Hepatocyte (in vitro differentiated cells): ENCODE measurements around the gene IGDCC3. TPM values are rescaled to one million over a fixed set of nuclear protein-coding genes. Genes with fewer than 3 reads are reported as not detected.

ENCODE experiments used
- DNase-seq: peaks from one replicate; pipeline ENCODE4 v3.0.0-alpha.2; 2016; ENCODE audit warnings: low spot score
- H2AFZ ChIP-seq: fragments of 200-600 bp; sonication (generic); 2 replicates; pipeline ENCODE4 v1.6.0; 2016; ENCODE audit warnings: antibody characterized with exemption, mild to moderate bottlenecking
- H3K27ac ChIP-seq: fragments of 200-600 bp; sonication (generic); 2 replicates; pipeline ENCODE4 v1.5.1; 2016; ENCODE audit warnings: mild to moderate bottlenecking
- H3K27me3 ChIP-seq: fragments of 200-600 bp; sonication (generic); 2 replicates; pipeline ENCODE4 v1.6.1; 2016
- H3K36me3 ChIP-seq: fragments of 200-600 bp; sonication (generic); replicated peaks from 2 replicates; pipeline ENCODE4 v1.5.1; 2016; ENCODE audit warnings: low read depth; ENCODE audit not compliant: insufficient read depth
- H3K4me1 ChIP-seq: fragments of 200-600 bp; sonication (generic); 2 replicates; pipeline ENCODE4 v1.5.1; 2016; ENCODE audit warnings: mild to moderate bottlenecking, moderate library complexity; ENCODE audit not compliant: insufficient read depth
- H3K4me2 ChIP-seq: fragments of 200-600 bp; sonication (generic); 2 replicates; pipeline ENCODE4 v1.6.0; 2016
- H3K4me3 ChIP-seq: fragments of 200-600 bp; sonication (generic); 2 replicates; pipeline ENCODE4 v1.5.1; 2016; ENCODE audit warnings: mild to moderate bottlenecking
- H3K79me2 ChIP-seq: fragments of 200-600 bp; sonication (generic); 2 replicates; pipeline ENCODE4 v1.6.0; 2017; ENCODE audit warnings: mild to moderate bottlenecking
- H3K9me2 ChIP-seq: fragments of 200-600 bp; sonication (generic); replicated peaks from 2 replicates; pipeline ENCODE4 v1.6.0; 2017; ENCODE audit warnings: mild to moderate bottlenecking; ENCODE audit not compliant: insufficient read depth
- H3K9me3 ChIP-seq: fragments of 200-600 bp; sonication (generic); 2 replicates; pipeline ENCODE4 v1.5.1; 2016; ENCODE audit warnings: low read depth, mild to moderate bottlenecking
- H4K20me1 ChIP-seq: fragments of 200-600 bp; sonication (generic); 2 replicates; pipeline ENCODE4 v1.6.0; 2016; ENCODE audit warnings: mild to moderate bottlenecking; ENCODE audit not compliant: insufficient read depth, poor library complexity, severe bottlenecking
- EZH2 ChIP-seq: fragments of 200-600 bp; sonication (generic); IDR thresholded peaks from 2 replicates; pipeline ENCODE4 v1.6.1; 2016; ENCODE audit warnings: antibody characterized with exemption, mild to moderate bottlenecking, borderline replicate concordance
- EZH2phosphoT487 ChIP-seq: fragments of 200-600 bp; sonication (generic); IDR thresholded peaks from one replicate; pipeline ENCODE4 v1.6.1; 2018; ENCODE audit warnings: antibody characterized with exemption, mild to moderate bottlenecking, low read depth, moderate library complexity; ENCODE audit not compliant: unreplicated experiment, severe bottlenecking
- WGBS: methylation state at CpG from one replicate; pipeline ENCODE4 v1.1.6; 2016; ENCODE audit warnings: low lambda C conversion rate; ENCODE audit errors: missing lambda C conversion rate; 5-methylcytosine and 5-hydroxymethylcytosine counted together
- polyA plus RNA-seq: library from polyadenylated mRNA; unstranded; fragments of >200 nt; fragmentation: Nextera tagmentation; extraction: Ambion mirVana; gene quantifications from 2 replicates; pipeline ENCODE4 v1.2.1, GENCODE V29; 2016
- total RNA-seq: library from RNA; depleted of rRNA; stranded (reverse); fragments of >200 nt; gene quantifications from 2 replicates; pipeline ENCODE4 v1.2.3, GENCODE V29; 2014
- TF ChIP-seq, protein P1 (sequence below): fragments of 200-600 bp; sonication (generic); IDR thresholded peaks from 2 replicates; pipeline ENCODE4 v1.5.1; 2016; ENCODE audit warnings: antibody characterized with exemption, mild to moderate bottlenecking; ENCODE audit not compliant: poor library complexity

The IGDCC3 gene
- total and polyA plus RNA-seq, 2 experiments from 2014 or later = 8.1 to 14.8 TPM

DNA sequence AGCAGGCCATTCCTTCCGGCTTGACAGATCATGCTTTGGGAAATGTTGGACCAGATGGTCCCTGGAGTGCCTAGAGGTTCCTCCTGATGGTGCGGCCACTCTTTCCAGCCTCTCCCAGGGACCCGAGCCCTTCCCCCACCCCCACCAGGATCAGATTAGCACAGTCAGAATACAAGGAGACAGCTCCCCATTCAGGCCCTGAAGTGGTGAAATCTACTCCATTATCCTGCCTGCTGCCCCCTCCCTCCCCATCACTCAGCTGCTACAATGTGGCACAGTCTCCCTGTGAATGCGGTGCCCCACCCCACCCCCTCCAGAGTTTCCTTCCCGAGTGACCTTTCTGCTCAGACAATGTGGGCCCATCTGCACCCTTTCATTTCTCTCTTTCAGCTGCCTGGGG, 43.9 kb downstream of the IGDCC3 start:
- WGBS = 74% methylated on average over 4 of the region's 5 CpGs
- no peaks in the 10 kb centered on the region for H3K36me3 ChIP-seq
- no peak overlapping the region for H3K27ac ChIP-seq
- no peaks in the 10 kb centered on the region for H3K9me3 ChIP-seq
- no peak overlapping the region for H3K4me3 ChIP-seq
- H4K20me1 ChIP-seq = no peaks in the 10 kb centered on the region
- H3K27me3 ChIP-seq = no peaks in the 10 kb centered on the region
- no peak for DNase-seq
- no peaks in the 10 kb centered on the region for H3K9me2 ChIP-seq
- no peaks in the 10 kb centered on the region for H3K79me2 ChIP-seq
- no peak overlapping the region for H2AFZ ChIP-seq
- H3K4me2 ChIP-seq = no peak overlapping the region
- TF ChIP-seq, protein P1, sequence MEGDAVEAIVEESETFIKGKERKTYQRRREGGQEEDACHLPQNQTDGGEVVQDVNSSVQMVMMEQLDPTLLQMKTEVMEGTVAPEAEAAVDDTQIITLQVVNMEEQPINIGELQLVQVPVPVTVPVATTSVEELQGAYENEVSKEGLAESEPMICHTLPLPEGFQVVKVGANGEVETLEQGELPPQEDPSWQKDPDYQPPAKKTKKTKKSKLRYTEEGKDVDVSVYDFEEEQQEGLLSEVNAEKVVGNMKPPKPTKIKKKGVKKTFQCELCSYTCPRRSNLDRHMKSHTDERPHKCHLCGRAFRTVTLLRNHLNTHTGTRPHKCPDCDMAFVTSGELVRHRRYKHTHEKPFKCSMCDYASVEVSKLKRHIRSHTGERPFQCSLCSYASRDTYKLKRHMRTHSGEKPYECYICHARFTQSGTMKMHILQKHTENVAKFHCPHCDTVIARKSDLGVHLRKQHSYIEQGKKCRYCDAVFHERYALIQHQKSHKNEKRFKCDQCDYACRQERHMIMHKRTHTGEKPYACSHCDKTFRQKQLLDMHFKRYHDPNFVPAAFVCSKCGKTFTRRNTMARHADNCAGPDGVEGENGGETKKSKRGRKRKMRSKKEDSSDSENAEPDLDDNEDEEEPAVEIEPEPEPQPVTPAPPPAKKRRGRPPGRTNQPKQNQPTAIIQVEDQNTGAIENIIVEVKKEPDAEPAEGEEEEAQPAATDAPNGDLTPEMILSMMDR = no peak
- no peak for TF ChIP-seq EZH2phosphoT487
- H3K4me1 ChIP-seq = no peaks in the 10 kb centered on the region

DNA sequence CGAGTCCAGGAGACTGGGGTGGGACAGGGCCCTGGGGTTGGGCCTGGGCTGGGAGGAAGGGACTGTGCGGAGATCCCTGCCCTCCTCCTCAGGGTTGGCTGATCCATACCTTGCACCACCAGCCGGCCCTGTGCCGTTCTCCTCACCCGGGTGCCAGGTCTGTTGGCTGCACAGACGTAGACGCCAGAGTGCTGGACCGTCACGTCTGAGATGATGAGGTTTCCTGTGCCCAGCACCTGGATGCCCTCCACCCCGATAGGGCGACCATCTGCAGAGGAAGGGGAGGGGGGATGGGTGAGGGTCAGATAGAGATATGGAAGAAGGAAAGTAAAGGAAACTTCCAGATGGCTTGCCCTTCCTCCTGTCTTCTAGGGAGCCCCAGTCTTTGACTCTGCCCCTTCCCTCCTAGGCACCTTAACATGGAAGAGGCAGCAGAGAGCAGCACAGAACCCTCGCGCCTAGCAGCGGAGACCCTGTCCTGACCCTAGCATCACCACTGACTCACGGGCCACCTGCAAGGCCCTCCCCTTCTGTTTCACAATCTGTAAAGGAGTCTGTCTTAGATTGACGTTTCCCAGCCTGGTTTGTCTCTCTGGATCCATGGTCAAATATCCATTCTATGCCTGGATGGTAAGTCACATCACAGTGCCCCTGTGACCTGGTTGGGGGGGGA, 44.5 kb downstream of the IGDCC3 start:
- no peak overlapping the region for H3K4me2 ChIP-seq
- DNase-seq = no peak
- no peak overlapping the region for H3K4me3 ChIP-seq
- no peaks in the 10 kb centered on the region for H3K9me2 ChIP-seq
- H3K27ac ChIP-seq = no peak overlapping the region
- no peaks in the 10 kb centered on the region for H3K27me3 ChIP-seq
- H3K4me1 ChIP-seq = no peaks in the 10 kb centered on the region
- no peaks in the 10 kb centered on the region for H3K9me3 ChIP-seq
- 93% methylated on average over 16 of the region's 16 CpGs for WGBS
- no peak for TF ChIP-seq EZH2phosphoT487
- TF ChIP-seq, protein P1 = no peak
- TF ChIP-seq EZH2 = no peak
- H3K79me2 ChIP-seq = no peaks in the 10 kb centered on the region
- H2AFZ ChIP-seq = no peak overlapping the region
- no peaks in the 10 kb centered on the region for H4K20me1 ChIP-seq
- H3K36me3 ChIP-seq = no peaks in the 10 kb centered on the region

- 88% methylated on average over 31 of the region's 31 CpGs for WGBS
- Histone ChIP-seq H3K9me3 (no peaks in the 10 kb centered on the region), H3K79me2 (no peaks in the 10 kb centered on the region), H3K27me3 (no peaks in the 10 kb centered on the region), H2AFZ (no peak overlapping the region), H3K4me1 (no peaks in the 10 kb centered on the region), H3K9me2 (no peaks in the 10 kb centered on the region), H3K36me3 (no peaks in the 10 kb centered on the region), H3K4me2 (no peak overlapping the region), H4K20me1 (no peaks in the 10 kb centered on the region), H3K4me3 (no peak overlapping the region), H3K27ac (no peak overlapping the region)
- TF ChIP-seq EZH2phosphoT487 (no peak), EZH2 (no peak)
- TF ChIP-seq, protein P1 = no peak
- DNase-seq = no peak
Observed at GRCh38 chr15:65332391-65333147, 45.2 kb downstream of the IGDCC3 start.
